HTERT RPE-1 (cell line): Measurements from ENCODE around the gene ZDHHC11B.
"Not testable (repeated sequence)": the region's sequence is repeated elsewhere in the genome, so short reads cannot be mapped to it uniquely, and the experiment has no call there.

Experiments
- in situ Hi-C: fragments of 300-500 bp; cut with MboI; formaldehyde crosslinking; loops from 4 replicates; pipeline ENCODE4 v1.14.3; 2020; ENCODE audit warnings: low sequenced_read_pairs

Gene ZDHHC11B

GRCh38 chr5:754143-754632 is 30.3 kb downstream of the ZDHHC11B start:
- in situ Hi-C loops: not testable (repeated sequence)

GRCh38 chr5:753567-754142 is 30.9 kb downstream of the ZDHHC11B start:
- in situ Hi-C loops: not testable (repeated sequence)

- in situ Hi-C loops: not testable (repeated sequence)
These were observed 31.9 kb downstream of the ZDHHC11B start for GRCh38 chr5:752532-753115.

GRCh38 chr5:751992-752391 is 32.5 kb downstream of the ZDHHC11B start:
- in situ Hi-C loops: not testable (repeated sequence)

- in situ Hi-C loops: no loop called here
These were observed 33.0 kb downstream of the ZDHHC11B start for GRCh38 chr5:751496-751895.

GRCh38 chr5:750226-750625 is 34.3 kb downstream of the ZDHHC11B start:
- in situ Hi-C loops: not testable (repeated sequence)

- in situ Hi-C loops: no loop called here
These were observed 35.3 kb downstream of the ZDHHC11B start for GRCh38 chr5:749101-749670.

GRCh38 chr5:748011-748980 is 36.2 kb downstream of the ZDHHC11B start:
- in situ Hi-C loops: not testable (repeated sequence)

- in situ Hi-C loops: not testable (repeated sequence)
These were observed 37.2 kb downstream of the ZDHHC11B start for GRCh38 chr5:747303-747844.

- in situ Hi-C loops: no loop called here
These were observed 38.2 kb downstream of the ZDHHC11B start for GRCh38 chr5:746258-746761.

GRCh38 chr5:745272-746142 is 39.0 kb downstream of the ZDHHC11B start:
- in situ Hi-C loops: not testable (repeated sequence)

GRCh38 chr5:743696-744404 is 40.7 kb downstream of the ZDHHC11B start:
- in situ Hi-C loops: not testable (repeated sequence)

- in situ Hi-C loops: not testable (repeated sequence)
These were observed 42.3 kb downstream of the ZDHHC11B start for GRCh38 chr5:742276-742675.

GRCh38 chr5:734145-734544 is 50.4 kb downstream of the ZDHHC11B start:
- in situ Hi-C loops: not testable (repeated sequence)

GRCh38 chr5:732754-733454 is 51.6 kb downstream of the ZDHHC11B start:
- in situ Hi-C loops: not testable (repeated sequence)

GRCh38 chr5:729225-729624 is 55.3 kb downstream of the ZDHHC11B start:
- in situ Hi-C loops: not testable (repeated sequence)

GRCh38 chr5:727087-727486 is 57.4 kb downstream of the ZDHHC11B start:
- in situ Hi-C loops: not testable (repeated sequence)

- in situ Hi-C loops: not testable (repeated sequence)
These were observed 60.7 kb downstream of the ZDHHC11B start for GRCh38 chr5:723865-724264.
